Nephron (organoid): ENCODE results near the gene DCK.

Source experiments
- H3K27ac Mint-ChIP-seq, 3 experiments: 2 replicates each; pipeline ENCODE4 v1.8.0; 2020; ENCODE audit warnings: mixed read lengths in 3 of 3, mild to moderate bottlenecking in 2 of 3, moderate library complexity in 1 of 3
- H3K27me3 Mint-ChIP-seq: 2 replicates; pipeline ENCODE4 v1.8.0; 2021; ENCODE audit warnings: low read depth, mild to moderate bottlenecking, moderate library complexity, mixed read lengths
- H3K36me3 Mint-ChIP-seq: 2 replicates; pipeline ENCODE4 v1.8.0; 2020; ENCODE audit warnings: low read depth, mixed read lengths
- H3K4me1 Mint-ChIP-seq: 2 replicates; pipeline ENCODE4 v1.8.0; 2020; ENCODE audit warnings: mixed read lengths
- H3K4me3 Mint-ChIP-seq, 3 experiments: 2 replicates each; pipeline ENCODE4 v1.8.0; 2020; ENCODE audit warnings: mild to moderate bottlenecking in 3 of 3, mixed read lengths in 3 of 3, moderate library complexity in 2 of 3
- H3K9me3 Mint-ChIP-seq: 2 replicates; pipeline ENCODE4 v1.8.0; 2020; ENCODE audit warnings: mixed read lengths
- CTCF ChIP-seq, 3 experiments: fragments of 200-600 bp; sonication (generic); IDR thresholded peaks; one replicate each; pipeline ENCODE4 v1.5.0; 2021; ENCODE audit warnings: antibody characterized with exemption in 3 of 3; ENCODE audit not compliant: unreplicated experiment in 3 of 3

Gene DCK

GRCh38 chr4:71062436-71062835 is 69.0 kb downstream of the DCK start:
- Mint-ChIP-seq H3K36me3 (no peaks in the 10 kb centered on the region), H3K9me3 (peaks cover 2% of the 10 kb centered on the region), H3K27ac (no peak overlapping the region), H3K4me3 (no peak overlapping the region), H3K4me1 (no peaks in the 10 kb centered on the region), H3K27me3 (no peaks in the 10 kb centered on the region)
- no peak for TF ChIP-seq CTCF (IDR thresholded peaks at IDR 0.05; ENCODE audit: unreplicated experiment in 3 of 3)

DNA sequence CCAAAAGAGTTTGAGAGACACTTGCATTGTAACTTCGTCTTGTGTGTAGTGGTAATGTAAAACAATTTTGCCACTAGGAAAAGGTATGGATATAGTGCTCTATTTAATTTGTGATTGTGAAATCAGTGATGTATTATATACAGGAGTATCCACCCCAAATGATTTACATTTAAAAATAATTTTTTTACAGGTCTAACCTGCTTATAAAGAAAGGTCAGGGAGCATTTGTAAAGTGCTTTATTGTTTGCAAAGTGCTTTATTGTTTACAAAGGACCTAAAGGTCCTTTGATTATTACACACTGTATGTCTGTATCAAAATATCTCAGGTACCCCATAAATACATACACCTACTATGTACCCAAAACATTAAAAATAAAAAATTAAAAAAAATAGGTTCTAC is 70.3 kb downstream of the DCK start:
- no peak overlapping the region for H3K4me3 Mint-ChIP-seq
- no peaks in the 10 kb centered on the region for H3K4me1 Mint-ChIP-seq
- TF ChIP-seq CTCF (IDR thresholded peaks at IDR 0.05; ENCODE audit: unreplicated experiment in 3 of 3): no peak
- H3K36me3 Mint-ChIP-seq: no peaks in the 10 kb centered on the region
- H3K27ac Mint-ChIP-seq: no peak overlapping the region
- no peaks in the 10 kb centered on the region for H3K27me3 Mint-ChIP-seq
- no peaks in the 10 kb centered on the region for H3K9me3 Mint-ChIP-seq

GRCh38 chr4:71064521-71064920 is 71.1 kb downstream of the DCK start:
- Mint-ChIP-seq H3K27ac (no peak overlapping the region), H3K4me3 (no peak overlapping the region), H3K4me1 (no peaks in the 10 kb centered on the region)

DNA sequence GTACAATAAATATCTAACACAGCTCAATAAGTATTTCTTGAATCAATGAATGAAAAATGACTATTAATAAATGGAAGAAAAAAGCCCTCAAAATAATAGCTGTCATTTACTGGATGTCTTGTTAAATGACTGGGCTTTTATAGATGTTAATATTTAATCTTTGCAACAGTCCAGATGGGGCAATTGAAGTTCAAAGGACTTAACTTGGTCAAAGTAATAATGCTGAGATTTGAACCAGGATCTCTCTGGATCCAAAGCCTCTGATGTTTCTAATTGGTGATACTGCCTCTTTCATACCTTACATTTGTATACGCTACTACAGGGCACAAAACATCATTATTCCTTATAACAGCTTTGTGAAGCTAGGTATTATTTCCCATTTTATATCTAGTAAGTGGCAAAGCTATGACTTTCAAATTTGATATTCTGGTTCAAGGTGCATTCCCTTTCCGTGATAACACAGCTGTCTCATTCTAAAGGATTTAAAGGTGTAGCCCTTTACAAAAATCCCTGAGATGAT is 72.6 kb downstream of the DCK start:
- TF ChIP-seq CTCF (IDR thresholded peaks at IDR 0.05; ENCODE audit: unreplicated experiment in 3 of 3): no peak
- Mint-ChIP-seq H3K4me3 (no peak overlapping the region), H3K27ac (no peak overlapping the region), H3K9me3 (no peaks in the 10 kb centered on the region), H3K36me3 (no peaks in the 10 kb centered on the region), H3K4me1 (no peaks in the 10 kb centered on the region), H3K27me3 (no peaks in the 10 kb centered on the region)

More at GRCh38 chr4:71064521-71064920, 71.1 kb downstream of the DCK start:
- H3K9me3 Mint-ChIP-seq: no peaks in the 10 kb centered on the region
- TF ChIP-seq CTCF (IDR thresholded peaks at IDR 0.05; ENCODE audit: unreplicated experiment in 3 of 3): no peak
- H3K36me3 Mint-ChIP-seq: no peaks in the 10 kb centered on the region
- no peaks in the 10 kb centered on the region for H3K27me3 Mint-ChIP-seq

DNA sequence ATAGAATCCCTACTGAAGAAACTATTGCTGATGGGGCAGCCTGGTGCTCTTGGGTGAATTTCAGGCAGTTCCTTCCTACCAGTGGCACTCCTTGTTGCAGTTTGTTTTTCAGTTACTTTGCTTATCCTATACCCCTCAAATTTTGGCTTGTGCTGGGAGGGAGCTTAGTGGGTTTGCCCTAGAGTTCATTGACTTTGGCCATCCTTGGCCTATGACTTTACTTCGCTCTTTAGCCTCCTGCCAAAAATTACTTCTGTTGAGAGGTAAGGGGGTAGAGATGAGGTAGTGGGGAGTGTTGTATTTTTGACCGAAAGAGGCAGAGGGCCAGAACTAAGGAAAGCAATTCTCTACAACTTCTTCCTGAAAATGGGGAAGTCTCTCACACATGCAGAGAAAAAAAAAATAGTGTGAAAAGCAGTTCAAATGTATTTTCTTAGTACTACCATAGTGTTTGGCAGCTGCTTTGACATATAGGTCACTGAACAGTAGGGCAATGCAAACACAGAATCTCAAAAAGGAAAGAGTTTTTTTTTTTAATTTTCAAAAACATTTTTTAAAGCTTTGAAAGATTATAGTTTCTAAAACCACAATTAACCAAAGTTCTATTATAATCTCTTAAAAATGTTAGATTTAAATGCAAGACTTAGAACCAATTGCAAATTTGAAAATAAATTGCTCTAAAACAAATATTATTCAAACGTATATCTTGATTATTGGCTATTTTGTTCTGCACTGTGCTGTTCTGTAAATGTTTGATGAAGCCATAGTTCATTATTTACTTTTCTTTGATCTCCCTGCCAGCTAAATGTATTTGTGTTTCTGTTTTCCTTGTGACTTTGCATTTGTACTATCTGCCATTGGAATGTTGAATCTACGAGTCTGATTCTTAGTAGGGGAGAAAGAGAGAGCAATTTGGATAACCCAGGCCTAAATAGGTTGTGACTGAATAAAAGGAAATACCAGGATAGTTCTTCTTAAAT is 73.6 kb downstream of the DCK start:
- H3K4me1 Mint-ChIP-seq: no peaks in the 10 kb centered on the region

More for the DNA sequence above, 73.6 kb downstream of the DCK start:
- H3K36me3 Mint-ChIP-seq: no peaks in the 10 kb centered on the region
- no peaks in the 10 kb centered on the region for H3K9me3 Mint-ChIP-seq
- no peak overlapping the region for H3K4me3 Mint-ChIP-seq
- TF ChIP-seq CTCF (IDR thresholded peaks at IDR 0.05; ENCODE audit: unreplicated experiment in 3 of 3): no peak
- H3K27me3 Mint-ChIP-seq: no peaks in the 10 kb centered on the region
- peak overlapping the region; percentile 0 to 56 (median 44) for H3K27ac Mint-ChIP-seq
